Keratinocyte (primary cell): ENCODE results near the gene RPS4Y2. TPM values are rescaled to one million over a fixed set of nuclear protein-coding genes. Genes with fewer than 3 reads are reported as not detected.

ENCODE experiments used
- DNase-seq: peaks from one replicate; pipeline ENCODE4 v3.0.0-alpha.2; 2011; ENCODE audit warnings: low read depth, missing footprints, low spot score
- FAIRE-seq: peaks from 2 replicates; lab custom pipeline; 2011; peaks lifted over from hg19 to GRCh38; lab: Jason Lieb, UNC
- H2AFZ ChIP-seq: 2 replicates; pipeline ENCODE4 v1.6.0; 2012; ENCODE audit warnings: low read length, control low read depth, inconsistent platforms; ENCODE audit not compliant: control insufficient read depth
- H3K27ac ChIP-seq: 2 replicates; pipeline ENCODE4 v1.5.1; 2011; ENCODE audit warnings: low read length; ENCODE audit not compliant: control insufficient read depth, insufficient read depth
- H3K27me3 ChIP-seq: 3 replicates; pipeline ENCODE4 v1.6.0; 2011; ENCODE audit warnings: low read length; ENCODE audit not compliant: control insufficient read depth, insufficient read depth; ENCODE audit errors: extremely low read depth
- H3K36me3 ChIP-seq, 2 experiments: 2 replicates in 1 of 2; 3 replicates in 1 of 2; pipeline ENCODE4 v1.5.1; 2011; ENCODE audit warnings: low read length in 2 of 2, mild to moderate bottlenecking in 1 of 2; ENCODE audit not compliant: control insufficient read depth in 2 of 2, insufficient read depth in 2 of 2; ENCODE audit errors: extremely low read depth in 1 of 2
- H3K4me1 ChIP-seq: 3 replicates; pipeline ENCODE4 v1.5.1; 2011; ENCODE audit warnings: low read length; ENCODE audit not compliant: control insufficient read depth, insufficient read depth; ENCODE audit errors: extremely low read depth
- H3K4me2 ChIP-seq: 3 replicates; pipeline ENCODE4 v1.6.0; 2011; ENCODE audit warnings: low read depth, low read length; ENCODE audit not compliant: control insufficient read depth, insufficient read depth; ENCODE audit errors: extremely low read depth
- H3K4me3 ChIP-seq, 3 experiments: fragments of 200-600 bp in 1 of 3; sonication (generic) in 1 of 3; 2 replicates in 2 of 3; 3 replicates in 1 of 3; pipeline ENCODE4 v1.5.1; 2011 to 2016; ENCODE audit warnings: low read length in 3 of 3, mild to moderate bottlenecking in 3 of 3, control low read depth in 2 of 3, inconsistent platforms in 1 of 3, low read depth in 1 of 3, mixed read lengths in 1 of 3, mixed run types in 1 of 3, moderate library complexity in 1 of 3; ENCODE audit not compliant: control insufficient read depth in 2 of 3, insufficient read depth in 2 of 3; ENCODE audit errors: extremely low read depth in 1 of 3
- H3K79me2 ChIP-seq: 2 replicates; pipeline ENCODE4 v1.6.0; 2012; ENCODE audit warnings: low read length; ENCODE audit not compliant: control insufficient read depth, insufficient read depth
- H3K9ac ChIP-seq: 3 replicates; pipeline ENCODE4 v1.6.0; 2011; ENCODE audit warnings: low read length; ENCODE audit not compliant: control insufficient read depth, insufficient read depth; ENCODE audit errors: extremely low read depth
- H3K9me1 ChIP-seq: 3 replicates; pipeline ENCODE4 v1.6.0; 2011; ENCODE audit warnings: low read length; ENCODE audit not compliant: control insufficient read depth, insufficient read depth; ENCODE audit errors: extremely low read depth
- H3K9me3 ChIP-seq: 2 replicates; pipeline ENCODE4 v1.5.1; 2012; ENCODE audit warnings: low read depth, low read length; ENCODE audit not compliant: control insufficient read depth
- H4K20me1 ChIP-seq: 3 replicates; pipeline ENCODE4 v1.6.0; 2011; ENCODE audit warnings: low read length; ENCODE audit not compliant: control insufficient read depth, insufficient read depth; ENCODE audit errors: extremely low read depth
- CTCF ChIP-seq, 3 experiments: IDR thresholded peaks in 1 of 3; conservative IDR thresholded peaks in 1 of 3; optimal IDR thresholded peaks in 1 of 3; 2 replicates in 2 of 3; 3 replicates in 1 of 3; pipeline versions ENCODE3 to v1.5.1; 2011; ENCODE audit warnings: low read length in 3 of 3, mild to moderate bottlenecking in 3 of 3, moderate library complexity in 2 of 3, control low read depth in 1 of 3, inconsistent platforms in 1 of 3; ENCODE audit not compliant: insufficient read depth in 2 of 3; ENCODE audit errors: extremely low read depth in 1 of 3
- EZH2 ChIP-seq: IDR thresholded peaks from one replicate; pipeline ENCODE4 v1.6.1; 2012; ENCODE audit warnings: inconsistent platforms, mild to moderate bottlenecking, low read length, moderate library complexity
- dilution Hi-C: fragments of 300-500 bp; cut with MboI; formaldehyde crosslinking; loops from one replicate; pipeline ENCODE4 v1.7.0; 2020; ENCODE audit warnings: low sequenced_read_pairs; ENCODE audit not compliant: extremely low pct_ligation_motif_present
- polyA plus RNA-seq, 5 experiments: library from polyadenylated mRNA; depleted of rRNA in 3 of 5; stranded (reverse) in 3 of 5; stranded (forward) in 1 of 5; unstranded in 1 of 5; fragments of >200 nt; gene quantifications; 1 replicate in 1 of 5; 2 replicates in 3 of 5; 3 replicates in 1 of 5; pipeline versions ENCODE4 v1.2.1 to v1.2.3, GENCODE V29; 2011 to 2012; ENCODE audit warnings: missing spikeins in 2 of 5, low read depth in 1 of 5, low replicate concordance in 1 of 5

The RPS4Y2 gene
- polyA plus RNA-seq, 1 donor (not counting 4 experiments of a cell fraction or from before 2014, with no cell fraction given) = not detected

- dilution Hi-C loops = no loop called here
- Histone ChIP-seq H3K4me2 (no peak overlapping the region), H3K36me3 (no peaks in the 10 kb centered on the region), H3K27ac (no peak overlapping the region), H3K27me3 (no peaks in the 10 kb centered on the region), H3K79me2 (no peaks in the 10 kb centered on the region), H3K9ac (no peak overlapping the region), H3K4me1 (no peaks in the 10 kb centered on the region), H3K9me3 (no peaks in the 10 kb centered on the region), H2AFZ (no peak overlapping the region), H3K9me1 (no peaks in the 10 kb centered on the region), H4K20me1 (no peaks in the 10 kb centered on the region), H3K4me3 (no peak overlapping the region)
- DNase-seq = no peak
- no peak for TF ChIP-seq CTCF (optimal IDR thresholded peaks at IDR 0.05 in 1 of 3, IDR thresholded peaks at IDR 0.05 in 1 of 3, conservative IDR thresholded peaks at IDR 0.05 in 1 of 3; ENCODE audit: extremely low read depth in 1 of 3, insufficient read depth in 2 of 3, low read length in 3 of 3)
- TF ChIP-seq EZH2 = no peak
- FAIRE-seq = no peak
Observed at GRCh38 chrY:20806243-20806642, 50.3 kb downstream of the RPS4Y2 start.

- Histone ChIP-seq H3K4me2 (no peak overlapping the region), H3K9me1 (no peaks in the 10 kb centered on the region), H3K27ac (no peak overlapping the region), H3K4me3 (no peak overlapping the region), H3K36me3 (no peaks in the 10 kb centered on the region), H3K4me1 (no peaks in the 10 kb centered on the region), H3K79me2 (no peaks in the 10 kb centered on the region), H3K9me3 (no peaks in the 10 kb centered on the region), H3K9ac (no peak overlapping the region), H2AFZ (no peak overlapping the region), H4K20me1 (no peaks in the 10 kb centered on the region), H3K27me3 (no peaks in the 10 kb centered on the region)
- TF ChIP-seq CTCF (optimal IDR thresholded peaks at IDR 0.05 in 1 of 3, IDR thresholded peaks at IDR 0.05 in 1 of 3, conservative IDR thresholded peaks at IDR 0.05 in 1 of 3; ENCODE audit: extremely low read depth in 1 of 3, insufficient read depth in 2 of 3, low read length in 3 of 3) (no peak), EZH2 (no peak)
- dilution Hi-C loops = no loop called here
- DNase-seq (no peak), FAIRE-seq (no peak)
Observed at GRCh38 chrY:20813459-20813858, 57.6 kb downstream of the RPS4Y2 start.
